ENCODE results near the gene DEFB124. TPM values are rescaled to one million over a fixed set of nuclear protein-coding genes. Genes with fewer than 3 reads are reported as not detected.

The DEFB124 gene
- total RNA-seq, 1 experiment from 2014 or later: not detected

GRCh38 chr20:31485450-31486339 is 10.8 kb upstream of the DEFB124 start (continued):
- TF ChIP-seq, protein P1, sequence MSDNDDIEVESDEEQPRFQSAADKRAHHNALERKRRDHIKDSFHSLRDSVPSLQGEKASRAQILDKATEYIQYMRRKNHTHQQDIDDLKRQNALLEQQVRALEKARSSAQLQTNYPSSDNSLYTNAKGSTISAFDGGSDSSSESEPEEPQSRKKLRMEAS (CRISPR knock-in tag; IDR thresholded peaks at IDR 0.05): no peak
- no peak for TF ChIP-seq JAZF1 (CRISPR knock-in tag; IDR thresholded peaks at IDR 0.05)
- no peak for TF ChIP-seq ZNF671 (CRISPR knock-in tag; IDR thresholded peaks at IDR 0.05)
- no peak for TF ChIP-seq ZNF416 (CRISPR knock-in tag; IDR thresholded peaks at IDR 0.05)
- no peak for TF ChIP-seq PRRX2 (CRISPR knock-in tag; IDR thresholded peaks at IDR 0.05)
- TF ChIP-seq, protein P2, sequence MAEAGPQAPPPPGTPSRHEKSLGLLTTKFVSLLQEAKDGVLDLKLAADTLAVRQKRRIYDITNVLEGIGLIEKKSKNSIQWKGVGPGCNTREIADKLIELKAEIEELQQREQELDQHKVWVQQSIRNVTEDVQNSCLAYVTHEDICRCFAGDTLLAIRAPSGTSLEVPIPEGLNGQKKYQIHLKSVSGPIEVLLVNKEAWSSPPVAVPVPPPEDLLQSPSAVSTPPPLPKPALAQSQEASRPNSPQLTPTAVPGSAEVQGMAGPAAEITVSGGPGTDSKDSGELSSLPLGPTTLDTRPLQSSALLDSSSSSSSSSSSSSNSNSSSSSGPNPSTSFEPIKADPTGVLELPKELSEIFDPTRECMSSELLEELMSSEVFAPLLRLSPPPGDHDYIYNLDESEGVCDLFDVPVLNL (CRISPR knock-in tag; IDR thresholded peaks at IDR 0.05; ENCODE audit: borderline replicate concordance, low read depth): no peak
- TF ChIP-seq, protein P3, sequence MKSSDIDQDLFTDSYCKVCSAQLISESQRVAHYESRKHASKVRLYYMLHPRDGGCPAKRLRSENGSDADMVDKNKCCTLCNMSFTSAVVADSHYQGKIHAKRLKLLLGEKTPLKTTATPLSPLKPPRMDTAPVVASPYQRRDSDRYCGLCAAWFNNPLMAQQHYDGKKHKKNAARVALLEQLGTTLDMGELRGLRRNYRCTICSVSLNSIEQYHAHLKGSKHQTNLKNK (CRISPR knock-in tag; IDR thresholded peaks at IDR 0.05): no peak
- no peak for TF ChIP-seq ERG (CRISPR knock-in tag; IDR thresholded peaks at IDR 0.05)
- no peak for TF ChIP-seq ZNF423 (CRISPR knock-in tag; IDR thresholded peaks at IDR 0.05)
- TF ChIP-seq HMGA2 (CRISPR knock-in tag; IDR thresholded peaks at IDR 0.05): no peak
- no peak for TF ChIP-seq CREB1 (CRISPR knock-in tag; IDR thresholded peaks at IDR 0.05)
- no peak for TF ChIP-seq RELA (CRISPR knock-in tag; IDR thresholded peaks at IDR 0.05; ENCODE audit: borderline replicate concordance)

GRCh38 chr20:31484001-31484400 is 9.1 kb upstream of the DEFB124 start:
- peak; percentile 59 for ATAC-seq
- CTCF ChIA-PET: no interaction called here
- DNase-seq (ENCODE audit: low spot score): peak; percentile 19
- POLR2A ChIA-PET: no interaction called here
- no peak overlapping the region for H3K27ac Mint-ChIP-seq
- H3K4me3 Mint-ChIP-seq: no peak overlapping the region
- H3K9me3 Mint-ChIP-seq: peaks cover 49% of the 10 kb centered on the region
- no peaks in the 10 kb centered on the region for H3K4me1 Mint-ChIP-seq
- peaks cover 70% of the 10 kb centered on the region for H3K27me3 Mint-ChIP-seq (ENCODE audit: low read depth)
- TF ChIP-seq SP1 (CRISPR knock-in tag; conservative IDR thresholded peaks at IDR 0.05) (no peak), ERG (CRISPR knock-in tag; IDR thresholded peaks at IDR 0.05) (no peak), JAZF1 (CRISPR knock-in tag; IDR thresholded peaks at IDR 0.05) (no peak)
- H3K36me3 Mint-ChIP-seq: peaks cover 30% of the 10 kb centered on the region

DNA sequence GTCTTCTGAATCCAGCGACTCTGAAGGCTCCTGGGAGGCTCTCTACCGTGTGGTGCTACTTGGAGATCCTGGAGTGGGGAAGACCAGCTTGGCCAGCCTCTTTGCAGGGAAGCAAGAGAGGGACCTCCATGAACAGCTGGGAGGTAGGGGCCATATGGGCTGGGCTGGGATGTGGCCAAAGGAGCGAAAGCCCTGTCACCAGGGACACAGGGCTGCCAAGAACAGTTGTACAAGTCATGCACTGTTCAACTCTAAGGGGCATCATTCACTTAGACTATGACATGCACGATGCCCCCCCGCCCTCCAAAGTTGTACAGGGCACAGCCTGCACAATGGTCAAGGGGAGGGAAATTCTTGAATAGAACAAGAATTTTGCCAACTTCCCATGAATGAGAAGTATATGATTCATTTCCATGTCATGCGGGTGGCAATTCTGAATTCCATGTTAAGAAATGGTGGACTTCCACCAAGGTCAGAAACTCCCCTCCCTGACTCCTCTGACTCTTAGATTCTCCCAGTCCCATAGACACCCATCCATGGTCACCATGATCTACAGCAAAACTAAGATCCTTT is 1.8 kb upstream of the DEFB124 start:
- Mint-ChIP-seq H3K36me3 (peaks cover 50% of the 10 kb centered on the region), H3K27me3 (ENCODE audit: low read depth) (peaks cover 76% of the 10 kb centered on the region), H3K9me3 (peaks cover 51% of the 10 kb centered on the region), H3K4me3 (no peak overlapping the region), H3K4me1 (no peaks in the 10 kb centered on the region), H3K27ac (no peak overlapping the region)
- no peak for DNase-seq (ENCODE audit: low spot score)
- no peak for ATAC-seq
- POLR2A ChIA-PET: no interaction called here
- CTCF ChIA-PET: no interaction called here
- TF ChIP-seq JAZF1 (CRISPR knock-in tag; IDR thresholded peaks at IDR 0.05): no peak
- TF ChIP-seq NFE2L1 (CRISPR knock-in tag; IDR thresholded peaks at IDR 0.05): no peak
- TF ChIP-seq NFATC4 (CRISPR knock-in tag; IDR thresholded peaks at IDR 0.05): no peak
- no peak for TF ChIP-seq ELF4 (CRISPR knock-in tag; IDR thresholded peaks at IDR 0.05; ENCODE audit: low read depth)
- TF ChIP-seq, protein P4, sequence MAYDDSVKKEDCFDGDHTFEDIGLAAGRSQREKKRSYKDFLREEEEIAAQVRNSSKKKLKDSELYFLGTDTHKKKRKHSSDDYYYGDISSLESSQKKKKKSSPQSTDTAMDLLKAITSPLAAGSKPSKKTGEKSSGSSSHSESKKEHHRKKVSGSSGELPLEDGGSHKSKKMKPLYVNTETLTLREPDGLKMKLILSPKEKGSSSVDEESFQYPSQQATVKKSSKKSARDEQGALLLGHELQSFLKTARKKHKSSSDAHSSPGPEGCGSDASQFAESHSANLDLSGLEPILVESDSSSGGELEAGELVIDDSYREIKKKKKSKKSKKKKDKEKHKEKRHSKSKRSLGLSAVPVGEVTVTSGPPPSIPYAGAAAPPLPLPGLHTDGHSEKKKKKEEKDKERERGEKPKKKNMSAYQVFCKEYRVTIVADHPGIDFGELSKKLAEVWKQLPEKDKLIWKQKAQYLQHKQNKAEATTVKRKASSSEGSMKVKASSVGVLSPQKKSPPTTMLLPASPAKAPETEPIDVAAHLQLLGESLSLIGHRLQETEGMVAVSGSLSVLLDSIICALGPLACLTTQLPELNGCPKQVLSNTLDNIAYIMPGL (CRISPR knock-in tag; IDR thresholded peaks at IDR 0.05): no peak
- no peak for TF ChIP-seq ZNF281 (CRISPR knock-in tag; IDR thresholded peaks at IDR 0.05)
- TF ChIP-seq, protein P3 (CRISPR knock-in tag; IDR thresholded peaks at IDR 0.05): no peak
- TF ChIP-seq CTCF (IDR thresholded peaks at IDR 0.05): no peak

Measured in WTC11 (cell line).